ENCODE results near the gene VLDLR. TPM values are rescaled to one million over a fixed set of nuclear protein-coding genes. Genes with fewer than 3 reads are reported as not detected.

Gene VLDLR
- total RNA-seq, 1 experiment from 2014 or later, result 5.0 TPM

DNA sequence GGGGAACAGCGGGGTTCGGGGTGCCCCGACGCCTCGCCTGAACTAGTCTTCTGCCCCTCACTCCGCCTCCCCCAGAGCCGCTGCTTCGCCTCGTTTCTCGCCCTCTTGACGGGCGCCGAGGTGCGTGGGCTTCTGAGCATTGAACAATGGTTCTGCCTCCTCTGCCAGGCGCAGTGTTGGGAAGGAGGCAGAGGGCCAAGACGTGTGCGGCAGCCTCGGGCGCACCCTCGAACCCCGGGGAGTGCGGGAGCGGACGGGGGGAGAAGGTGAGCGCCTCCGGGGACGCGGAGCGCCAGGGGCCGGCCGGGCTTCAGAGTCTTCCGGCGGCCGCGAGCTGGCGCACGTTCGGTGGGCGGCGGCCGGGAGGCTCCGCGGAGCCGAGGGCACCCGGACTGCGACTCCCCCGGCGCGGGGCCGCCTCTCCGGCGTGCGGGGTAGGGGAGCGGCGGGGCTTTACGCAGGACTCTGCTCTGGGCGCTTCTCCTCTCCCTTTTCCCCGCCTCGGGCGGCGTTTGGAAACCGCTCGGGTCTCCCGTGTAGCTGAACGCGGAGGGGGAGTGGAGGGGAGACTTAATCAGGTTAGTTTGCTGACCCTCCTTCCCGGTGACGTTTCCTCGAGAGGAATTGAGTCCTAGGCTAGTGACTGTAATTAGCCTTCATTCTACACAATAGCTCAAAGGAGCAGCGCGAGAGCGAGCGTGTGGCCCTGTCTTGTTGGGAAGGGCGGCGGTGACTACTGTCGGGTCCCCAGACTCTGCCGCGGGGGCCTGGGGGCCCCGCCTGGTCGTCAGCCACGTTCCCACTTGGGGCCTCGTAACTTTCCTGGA is 1.1 kb downstream of the VLDLR start:
- H3K27me3 Mint-ChIP-seq (ENCODE audit: insufficient read depth, unreplicated experiment), result no peaks in the 10 kb centered on the region
- no peaks in the 10 kb centered on the region for H3K9me3 Mint-ChIP-seq (ENCODE audit: unreplicated experiment)
- POLR2A ChIA-PET, result interaction anchor here (0.6 to 0.7 kb wide), 4 partner anchors 41 to 747 kb away, joined by 3 to 4 read pairs (median 4); partner anchors contain the start of gene PUM3
- H3K4me1 Mint-ChIP-seq (ENCODE audit: insufficient read depth, unreplicated experiment), result peaks cover 5% of the 10 kb centered on the region
- H3K4me3 Mint-ChIP-seq (ENCODE audit: unreplicated experiment), result peak overlapping the region; percentile 75
- TF ChIP-seq, protein P1, sequence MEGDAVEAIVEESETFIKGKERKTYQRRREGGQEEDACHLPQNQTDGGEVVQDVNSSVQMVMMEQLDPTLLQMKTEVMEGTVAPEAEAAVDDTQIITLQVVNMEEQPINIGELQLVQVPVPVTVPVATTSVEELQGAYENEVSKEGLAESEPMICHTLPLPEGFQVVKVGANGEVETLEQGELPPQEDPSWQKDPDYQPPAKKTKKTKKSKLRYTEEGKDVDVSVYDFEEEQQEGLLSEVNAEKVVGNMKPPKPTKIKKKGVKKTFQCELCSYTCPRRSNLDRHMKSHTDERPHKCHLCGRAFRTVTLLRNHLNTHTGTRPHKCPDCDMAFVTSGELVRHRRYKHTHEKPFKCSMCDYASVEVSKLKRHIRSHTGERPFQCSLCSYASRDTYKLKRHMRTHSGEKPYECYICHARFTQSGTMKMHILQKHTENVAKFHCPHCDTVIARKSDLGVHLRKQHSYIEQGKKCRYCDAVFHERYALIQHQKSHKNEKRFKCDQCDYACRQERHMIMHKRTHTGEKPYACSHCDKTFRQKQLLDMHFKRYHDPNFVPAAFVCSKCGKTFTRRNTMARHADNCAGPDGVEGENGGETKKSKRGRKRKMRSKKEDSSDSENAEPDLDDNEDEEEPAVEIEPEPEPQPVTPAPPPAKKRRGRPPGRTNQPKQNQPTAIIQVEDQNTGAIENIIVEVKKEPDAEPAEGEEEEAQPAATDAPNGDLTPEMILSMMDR (IDR thresholded peaks at IDR 0.05; ENCODE audit: unreplicated experiment), result no peak
- H3K27ac Mint-ChIP-seq (ENCODE audit: low read depth, unreplicated experiment), result no peak overlapping the region
- intact Hi-C loops (cut with micrococcal nuclease), result loop anchor here (5.0 to 10.0 kb wide), 3 partner anchors 65 to 222 kb away; partner anchors contain the start of gene PUM3
- no peaks in the 10 kb centered on the region for H3K36me3 Mint-ChIP-seq (ENCODE audit: insufficient read depth, unreplicated experiment)
- no peak for DNase-seq (ENCODE audit: unreplicated experiment)
- BruUV-seq (replicated peaks), result no TSS peak
- CTCF ChIA-PET, result no interaction called here

GRCh38 chr9:2623288-2624050 is 1.9 kb downstream of the VLDLR start:
- Mint-ChIP-seq H3K36me3 (ENCODE audit: insufficient read depth, unreplicated experiment) (no peaks in the 10 kb centered on the region), H3K4me3 (ENCODE audit: unreplicated experiment) (peak overlapping the region; percentile 75), H3K9me3 (ENCODE audit: unreplicated experiment) (no peaks in the 10 kb centered on the region), H3K27me3 (ENCODE audit: insufficient read depth, unreplicated experiment) (no peaks in the 10 kb centered on the region), H3K27ac (ENCODE audit: low read depth, unreplicated experiment) (no peak overlapping the region), H3K4me1 (ENCODE audit: insufficient read depth, unreplicated experiment) (peaks cover 5% of the 10 kb centered on the region)
- POLR2A ChIA-PET, result interaction anchor here (0.6 to 0.7 kb wide), 2 partner anchors 42 to 746 kb away, joined by 3 read pairs; no protein-coding TSS in a partner anchor
- intact Hi-C loops (cut with micrococcal nuclease), result loop anchor here (5.0 to 10.0 kb wide), 3 partner anchors 66 to 221 kb away; partner anchors contain the start of gene PUM3
- CTCF ChIA-PET, result no interaction called here
- TF ChIP-seq, protein P1 (IDR thresholded peaks at IDR 0.05; ENCODE audit: unreplicated experiment), result no peak
- DNase-seq (ENCODE audit: unreplicated experiment), result no peak
- BruUV-seq (replicated peaks), result no TSS peak

- TSS peak; percentile 18 for BruUV-seq (replicated peaks)
- Mint-ChIP-seq H3K36me3 (ENCODE audit: insufficient read depth, unreplicated experiment) (no peaks in the 10 kb centered on the region), H3K4me3 (ENCODE audit: unreplicated experiment) (no peak overlapping the region), H3K4me1 (ENCODE audit: insufficient read depth, unreplicated experiment) (peaks cover 5% of the 10 kb centered on the region), H3K27ac (ENCODE audit: low read depth, unreplicated experiment) (no peak overlapping the region), H3K9me3 (ENCODE audit: unreplicated experiment) (no peaks in the 10 kb centered on the region), H3K27me3 (ENCODE audit: insufficient read depth, unreplicated experiment) (no peaks in the 10 kb centered on the region)
- no peak for DNase-seq (ENCODE audit: unreplicated experiment)
- CTCF ChIA-PET, result no interaction called here
- TF ChIP-seq, protein P1 (IDR thresholded peaks at IDR 0.05; ENCODE audit: unreplicated experiment), result no peak
- POLR2A ChIA-PET, result no interaction called here
- intact Hi-C loops (cut with micrococcal nuclease), result loop anchor here (5.0 to 10.0 kb wide), 3 partner anchors 67 to 221 kb away; partner anchors contain the start of gene PUM3
Observed at GRCh38 chr9:2624051-2624682, 2.6 kb downstream of the VLDLR start.

Measured in MCF 10A (cell line).